ENCODE results near the gene OGFR. TPM values are rescaled to one million over a fixed set of nuclear protein-coding genes. Genes with fewer than 3 reads are reported as not detected.

The OGFR gene
- total and polyA plus RNA-seq, 2 experiments from 2014 or later = 9.6 to 50.6 TPM

- Histone ChIP-seq H2AFZ (no peak overlapping the region), H3F3A (replicated peaks; ENCODE audit: low read depth) (0 out of 2 replicates have a peak, but pooled peaks cover 10% of the 10 kb centered on the region), H3K4me3 (no peak overlapping the region), H3K4me1 (ENCODE audit: insufficient read depth) (0 out of 2 replicates have a peak, but pooled peaks cover 4% of the 10 kb centered on the region), H3K9me2 (ENCODE audit: insufficient read depth) (no peaks in the 10 kb centered on the region), H3K4me2 (no peak overlapping the region), H4K20me1 (replicated peaks; ENCODE audit: insufficient read depth) (peaks cover 7% of the 10 kb centered on the region), H3K27me3 (ENCODE audit: insufficient read depth) (no peaks in the 10 kb centered on the region), H3K79me2 (replicated peaks; ENCODE audit: insufficient read depth) (0 out of 2 replicates have a peak, but pooled peaks cover 8% of the 10 kb centered on the region), H3K36me3 (ENCODE audit: insufficient read depth) (peaks cover 4% of the 10 kb centered on the region; the same call in 1 of the 2 replicates), H3K27ac (ENCODE audit: low read depth) (no peak overlapping the region)
- Mint-ChIP-seq H3K9me3 (no peaks in the 10 kb centered on the region), H3K4me3 (no peak overlapping the region), H3K27me3 (ENCODE audit: insufficient read depth, low read depth, poor library complexity) (peaks cover 14% of the 10 kb centered on the region), H3K36me3 (ENCODE audit: low read depth) (peaks cover 35% of the 10 kb centered on the region), H3K27ac (no peak overlapping the region), H3K4me1 (peaks cover 18% of the 10 kb centered on the region)
- TF ChIP-seq STAT1 (IDR thresholded peaks at IDR 0.05; ENCODE audit: unreplicated experiment) = no peak
- TF ChIP-seq ETS1 (IDR thresholded peaks at IDR 0.05) = no peak
- TF ChIP-seq NANOG (IDR thresholded peaks at IDR 0.05; ENCODE audit: borderline replicate concordance) = no peak
- no peak for TF ChIP-seq EZH2phosphoT487 (IDR thresholded peaks at IDR 0.05; ENCODE audit: unreplicated experiment)
- TF ChIP-seq ZNF462 (CRISPR knock-in tag; IDR thresholded peaks at IDR 0.05) = no peak
- TF ChIP-seq CTCF (conservative IDR thresholded peaks at IDR 0.05; ENCODE audit: low read depth in 2 of 2) = no peak
- TF ChIP-seq ZNF331 (CRISPR knock-in tag; IDR thresholded peaks at IDR 0.05; ENCODE audit: low read depth) = no peak
- TF ChIP-seq POLR2AphosphoS5 (IDR thresholded peaks at IDR 0.05; ENCODE audit: low read depth) = no peak
- no peak for TF ChIP-seq REST (IDR thresholded peaks at IDR 0.05; ENCODE audit: unreplicated experiment)
- no peak for TF ChIP-seq ZNF114 (CRISPR knock-in tag; IDR thresholded peaks at IDR 0.05)
- TF ChIP-seq JUNB (IDR thresholded peaks at IDR 0.05; ENCODE audit: unreplicated experiment) = no peak
- no peak for TF ChIP-seq CREB1 (CRISPR knock-in tag; IDR thresholded peaks at IDR 0.05; ENCODE audit: low read depth)
- TF ChIP-seq EZH2 (IDR thresholded peaks at IDR 0.05; ENCODE audit: low read depth, unreplicated experiment) = no peak
- ATAC-seq = no peak
- no peak for DNase-seq (ENCODE audit: low spot score)
Measured at GRCh38 chr20:62846166-62846890, 41.7 kb downstream of the OGFR start.

All from GM23338 (cell line).